Breast epithelium (tissue), 4 donors: ENCODE measurements around the gene AIDA. TPM values are rescaled to one million over a fixed set of nuclear protein-coding genes. Genes with fewer than 3 reads are reported as not detected.

Source experiments
- DNase-seq, 2 donors: peaks; one replicate each; pipeline ENCODE4 v3.0.0-alpha.2; 2019; ENCODE audit warnings: low spot score in 2 of 2
- H3K27ac ChIP-seq, 2 donors: fragments of 200-600 bp; sonication (generic) in 1 of 2; one replicate each; pipeline ENCODE4 v1.5.1; 2016 to 2019; ENCODE audit warnings: mild to moderate bottlenecking in 1 of 2
- H3K27me3 ChIP-seq, 2 donors: fragments of 200-600 bp; sonication (generic) in 1 of 2; one replicate each; pipeline versions ENCODE4 v1.5.1 to v1.6.0; 2017 to 2019; ENCODE audit warnings: control low read depth in 1 of 2, mild to moderate bottlenecking in 1 of 2
- H3K36me3 ChIP-seq: fragments of 200-600 bp; one replicate; pipeline ENCODE4 v1.5.1; 2019
- H3K4me1 ChIP-seq, 2 donors: fragments of 200-600 bp; sonication (generic); one replicate each; pipeline ENCODE4 v1.5.1; 2016 to 2019; ENCODE audit warnings: control low read depth in 1 of 2
- H3K4me3 ChIP-seq, 3 donors: fragments of 200-600 bp; sonication (generic); 1 replicate in 2 of 3; 2 replicates in 1 of 3; pipeline ENCODE4 v1.5.1; 2016 to 2019; ENCODE audit warnings: mild to moderate bottlenecking in 3 of 3, moderate library complexity in 2 of 3
- H3K9me3 ChIP-seq, 2 donors: fragments of 200-600 bp; sonication (generic) in 1 of 2; one replicate each; pipeline ENCODE4 v1.5.1; 2016 to 2019; ENCODE audit warnings: control low read depth in 1 of 2
- CTCF ChIP-seq, 3 donors: fragments of 450-650 bp; IDR thresholded peaks; one replicate each; pipeline ENCODE4 v1.5.1; 2016 to 2017; ENCODE audit warnings: antibody characterized with exemption in 3 of 3, mild to moderate bottlenecking in 3 of 3, moderate library complexity in 3 of 3
- POLR2A ChIP-seq: fragments of 450-650 bp; IDR thresholded peaks from one replicate; pipeline ENCODE4 v1.6.1; 2016; ENCODE audit warnings: antibody characterized with exemption, mild to moderate bottlenecking, moderate library complexity
- POLR2AphosphoS5 ChIP-seq, 3 donors: sonication (generic); formaldehyde crosslinking; IDR thresholded peaks; one replicate each; pipeline ENCODE4 v1.6.1; 2017; ENCODE audit warnings: antibody characterized with exemption in 3 of 3
- intact Hi-C: fragments of 100-400 bp; cut with DNase I; formaldehyde crosslinking; loops from one replicate; pipeline ENCODE4 v1.15.1; 2023; ENCODE audit warnings: low total_unique reads
- total RNA-seq, 3 donors: library from RNA; depleted of rRNA; stranded (reverse); fragments of >200 nt; gene quantifications; one replicate each; pipeline ENCODE4 v1.1.0, GENCODE V29; 2016

AIDA gene
- total RNA-seq, 3 donors from 2014 or later, result 52.2 to 88.0 (median 58.3) TPM

DNA sequence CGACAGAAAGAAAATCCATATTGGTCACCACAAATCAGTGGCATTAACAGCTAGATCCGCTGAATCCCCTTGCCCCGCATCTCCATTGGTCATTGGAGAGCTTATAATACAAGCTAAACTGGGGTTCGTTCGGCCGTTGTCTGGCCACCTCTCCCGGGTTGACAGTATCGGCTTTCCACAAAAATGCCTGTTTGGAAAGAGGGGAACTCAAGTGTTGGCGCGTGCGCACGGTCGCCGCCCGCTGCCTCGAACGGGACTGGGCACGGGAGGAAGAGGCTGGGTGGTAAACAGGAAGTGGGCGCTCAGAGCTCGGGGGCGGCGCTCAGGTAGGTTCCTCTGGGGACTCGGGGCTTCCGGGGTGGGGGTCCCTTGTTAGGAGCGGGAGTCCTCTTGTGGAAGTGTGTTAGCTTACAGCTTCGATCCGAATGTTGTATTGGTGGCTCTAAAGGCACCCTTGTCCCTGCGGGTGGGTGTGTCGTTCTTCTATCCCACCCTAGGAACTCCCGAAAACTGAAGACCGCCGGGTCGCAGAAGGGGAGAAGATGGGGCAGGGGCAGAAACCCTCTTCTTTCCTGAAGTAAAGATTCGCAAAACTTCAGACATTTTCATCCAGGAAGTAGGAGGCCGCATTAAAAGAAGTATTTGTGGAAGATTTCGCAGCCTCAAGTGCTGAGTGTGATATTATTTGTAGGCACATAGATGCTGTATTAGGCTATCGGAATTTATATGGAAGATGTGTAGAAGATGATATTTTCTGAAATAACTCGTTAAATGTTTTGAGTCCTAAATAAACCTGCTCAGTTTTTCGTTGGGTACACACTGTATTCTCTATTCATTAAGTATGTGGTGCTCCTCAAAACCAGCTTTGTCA is 1.0 kb upstream of the AIDA start:
- TF ChIP-seq POLR2AphosphoS5 (IDR thresholded peaks at IDR 0.05) (peak; percentile 68 to 93 (median 82)), CTCF (IDR thresholded peaks at IDR 0.05) (no peak), POLR2A (peak; percentile 46)
- Histone ChIP-seq H3K27me3 (no peaks in the 10 kb centered on the region), H3K4me3 (peak overlapping the region; percentile 71 to 95 (median 90)), H3K4me1 (peaks cover 0 to 6% of the 10 kb centered on the region in 2 donors), H3K36me3 (no peaks in the 10 kb centered on the region), H3K27ac (peak overlapping the region; percentile 92 to 94), H3K9me3 (no peaks in the 10 kb centered on the region)
- peak; percentile 89 to 93 for DNase-seq
- intact Hi-C loops, result no loop called here

- peak in 1 of 2 donors; percentile 37 for DNase-seq
- H3K27me3 ChIP-seq, result no peaks in the 10 kb centered on the region
- no peaks in the 10 kb centered on the region for H3K9me3 ChIP-seq
- H3K36me3 ChIP-seq, result no peaks in the 10 kb centered on the region
- TF ChIP-seq POLR2A, result no peak
- no peak for TF ChIP-seq CTCF (IDR thresholded peaks at IDR 0.05)
- no peak for TF ChIP-seq POLR2AphosphoS5 (IDR thresholded peaks at IDR 0.05)
- peak overlapping the region; percentile 71 to 95 (median 90) for H3K4me3 ChIP-seq
- H3K27ac ChIP-seq, result peak overlapping the region; percentile 92 to 94
- peaks cover 0 to 6% of the 10 kb centered on the region in 2 donors for H3K4me1 ChIP-seq
- intact Hi-C loops, result no loop called here
Measured at GRCh38 chr1:222711319-222712252, 705 bp downstream of the AIDA start.

DNA sequence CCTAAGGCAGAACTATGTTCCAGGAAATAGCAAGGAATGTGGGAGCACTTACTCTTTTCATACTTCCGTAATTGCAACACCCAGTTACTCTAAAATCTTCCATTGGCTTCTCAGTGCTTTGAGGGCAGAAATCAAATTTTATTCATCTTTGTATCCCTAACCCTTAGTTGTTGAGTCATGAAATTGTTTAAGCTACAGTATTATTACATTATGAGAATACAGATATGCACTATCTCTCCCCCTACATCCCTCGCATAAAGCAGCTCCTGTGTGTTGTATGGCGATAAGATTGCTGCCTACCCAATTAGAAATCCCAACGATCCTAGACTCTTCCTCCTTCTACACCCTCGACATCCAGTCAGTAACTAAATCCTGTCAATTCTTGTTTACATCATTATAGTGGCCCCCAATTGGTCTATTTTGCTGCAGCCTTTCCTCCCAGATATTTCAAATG is 2.6 kb downstream of the AIDA start:
- H3K27me3 ChIP-seq, result no peaks in the 10 kb centered on the region
- no peak overlapping the region for H3K4me3 ChIP-seq
- intact Hi-C loops, result no loop called here
- DNase-seq, result no peak
- TF ChIP-seq POLR2A (no peak), CTCF (IDR thresholded peaks at IDR 0.05) (no peak), POLR2AphosphoS5 (IDR thresholded peaks at IDR 0.05) (no peak)
- H3K9me3 ChIP-seq, result no peaks in the 10 kb centered on the region
- no peak overlapping the region for H3K27ac ChIP-seq
- H3K4me1 ChIP-seq, result peaks cover 0 to 6% of the 10 kb centered on the region in 2 donors
- no peaks in the 10 kb centered on the region for H3K36me3 ChIP-seq

- no peak overlapping the region for H3K4me3 ChIP-seq
- H3K27ac ChIP-seq, result no peak overlapping the region
- peaks cover 0 to 6% of the 10 kb centered on the region in 2 donors for H3K4me1 ChIP-seq
- TF ChIP-seq POLR2A (no peak), CTCF (IDR thresholded peaks at IDR 0.05) (no peak), POLR2AphosphoS5 (IDR thresholded peaks at IDR 0.05) (no peak)
- no peak for DNase-seq
- no peaks in the 10 kb centered on the region for H3K36me3 ChIP-seq
- H3K9me3 ChIP-seq, result no peaks in the 10 kb centered on the region
- no peaks in the 10 kb centered on the region for H3K27me3 ChIP-seq
- intact Hi-C loops, result no loop called here
Measured at GRCh38 chr1:222706815-222707214, 5.5 kb downstream of the AIDA start.
